GM19240 (cell line): Measurements from ENCODE around the gene NECAB2.

Experiments
- DNase-seq: peaks from one replicate; pipeline ENCODE4 v3.0.0; 2011; ENCODE audit warnings: low spot score; ENCODE audit not compliant: insufficient read length

NECAB2 gene

DNA sequence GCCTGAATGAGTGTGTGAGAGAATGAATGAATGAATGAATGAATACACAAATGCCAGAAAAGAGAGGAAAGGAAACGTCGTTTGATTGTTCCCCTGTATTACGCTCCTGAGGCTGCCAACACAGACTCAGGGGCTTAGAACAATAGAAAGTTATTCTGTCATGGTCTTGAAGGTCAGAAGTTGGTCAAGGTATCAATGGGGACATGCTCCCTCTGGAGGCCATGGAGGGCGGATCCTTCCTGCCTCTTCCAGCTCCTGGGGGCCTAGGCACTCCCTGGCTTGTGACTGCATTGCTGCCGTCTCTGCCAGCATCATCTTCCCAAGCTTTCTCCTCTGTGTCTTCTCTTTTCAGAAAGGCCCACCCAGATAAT is 76.1 kb downstream of the NECAB2 start:
- no peak for DNase-seq

DNA sequence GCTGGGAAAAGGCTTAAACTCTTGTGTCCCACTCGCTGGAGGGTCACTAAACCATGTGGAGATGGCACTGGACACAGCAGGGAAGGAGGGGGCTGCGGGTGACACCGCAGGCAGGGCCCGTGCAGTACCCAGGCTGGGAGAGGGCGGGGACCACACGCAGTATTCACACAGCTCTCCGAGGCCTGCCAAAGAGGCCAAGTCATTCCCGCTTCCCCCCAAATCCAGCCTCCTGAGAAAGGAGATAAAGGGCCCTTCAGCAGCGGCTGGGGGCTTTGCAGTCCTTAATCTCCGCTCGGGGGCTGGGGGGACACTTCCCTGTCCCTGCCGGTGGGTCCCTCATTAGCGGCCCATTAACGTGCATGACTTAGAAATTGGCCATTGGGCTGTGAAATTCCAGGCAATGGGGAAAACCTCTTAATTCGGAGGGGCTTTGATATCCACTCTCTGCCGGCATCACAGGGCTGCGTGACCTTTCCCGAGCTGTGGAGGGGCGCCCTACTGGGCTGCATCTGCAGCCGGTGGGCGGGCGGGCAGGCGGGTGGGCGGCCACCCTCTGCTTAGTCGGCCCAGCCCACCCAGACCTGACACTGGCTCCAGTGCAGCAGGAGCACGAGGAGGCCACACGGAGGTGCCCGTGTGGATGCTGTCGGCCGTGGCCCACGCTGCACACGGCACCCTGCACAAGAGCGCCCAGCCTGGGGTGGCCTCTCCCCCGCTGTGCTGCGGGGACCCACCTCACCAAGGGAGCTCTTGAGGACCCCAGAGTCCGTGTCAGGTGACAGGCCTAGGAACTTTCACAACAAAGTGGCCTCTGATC is 77.2 kb downstream of the NECAB2 start:
- DNase-seq: no peak

DNA sequence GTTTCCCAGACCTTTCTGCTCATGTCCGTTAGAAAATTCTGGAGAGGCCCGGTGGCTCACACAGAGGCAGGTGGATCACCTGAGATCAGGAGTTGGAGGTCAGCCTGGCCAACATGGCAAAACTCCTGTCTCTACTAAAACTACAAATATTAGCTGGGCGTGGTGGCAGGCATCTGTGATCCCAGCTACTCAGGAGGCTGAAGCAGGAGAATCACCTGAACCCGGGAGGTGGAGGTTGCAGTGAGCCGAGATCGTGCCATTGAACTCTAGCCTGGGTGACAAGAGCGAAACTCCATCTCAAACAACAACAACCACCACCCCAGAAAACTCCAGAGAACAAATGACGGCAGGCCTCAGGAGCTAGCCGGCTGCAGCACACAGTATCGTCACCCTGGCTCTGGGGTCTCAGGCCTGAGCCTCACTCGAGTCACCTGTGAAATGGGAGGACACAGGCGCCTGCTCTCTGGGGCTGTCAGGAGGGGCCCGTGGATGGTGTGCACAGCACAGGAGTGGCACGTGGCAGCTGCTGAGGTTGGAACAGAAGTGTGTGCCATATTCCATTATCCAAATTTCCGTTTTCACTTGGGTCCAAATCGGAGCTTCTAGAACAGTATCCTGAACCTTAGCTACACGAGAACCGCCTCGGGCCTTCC is 77.9 kb downstream of the NECAB2 start:
- DNase-seq: no peak

DNA sequence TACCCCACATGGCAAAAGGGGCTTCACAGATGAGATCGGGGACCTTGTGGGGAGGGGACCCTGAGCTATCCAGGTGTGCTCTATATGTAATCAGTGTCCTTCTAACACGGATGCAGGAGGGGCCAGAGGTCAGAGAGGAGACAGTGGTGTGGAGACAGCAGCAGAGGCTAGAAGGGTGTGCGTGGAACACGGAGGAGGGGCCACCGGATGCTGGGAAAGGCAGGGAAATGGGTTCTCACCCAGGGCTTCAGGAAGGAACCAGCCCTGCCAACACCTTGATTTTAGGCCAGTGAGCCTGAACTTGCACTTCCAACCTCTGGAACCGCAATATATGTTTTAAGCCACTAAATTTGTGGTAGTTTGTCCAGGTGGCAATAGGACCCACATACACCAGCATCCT is 79.2 kb downstream of the NECAB2 start:
- no peak for DNase-seq

DNA sequence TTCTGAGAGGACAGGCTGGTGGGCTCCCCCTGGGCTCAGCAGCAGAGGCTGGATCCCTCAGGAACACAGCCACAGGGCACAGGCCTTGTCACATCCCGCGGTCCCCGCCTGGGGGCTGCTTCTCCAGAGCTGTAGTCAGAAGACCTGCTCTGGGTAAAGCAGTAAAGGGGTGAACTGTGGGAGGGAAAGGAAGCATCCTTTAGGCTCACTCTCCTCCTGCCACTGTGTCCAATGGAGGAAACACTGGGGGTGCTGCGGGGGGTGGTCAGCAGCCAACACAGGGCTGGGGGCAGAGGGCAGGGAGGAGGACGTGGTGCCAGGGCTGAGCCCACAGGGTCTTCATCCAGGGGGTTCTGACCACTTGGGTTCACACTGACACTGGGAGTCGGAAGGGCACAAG is 79.6 kb downstream of the NECAB2 start:
- no peak for DNase-seq

DNA sequence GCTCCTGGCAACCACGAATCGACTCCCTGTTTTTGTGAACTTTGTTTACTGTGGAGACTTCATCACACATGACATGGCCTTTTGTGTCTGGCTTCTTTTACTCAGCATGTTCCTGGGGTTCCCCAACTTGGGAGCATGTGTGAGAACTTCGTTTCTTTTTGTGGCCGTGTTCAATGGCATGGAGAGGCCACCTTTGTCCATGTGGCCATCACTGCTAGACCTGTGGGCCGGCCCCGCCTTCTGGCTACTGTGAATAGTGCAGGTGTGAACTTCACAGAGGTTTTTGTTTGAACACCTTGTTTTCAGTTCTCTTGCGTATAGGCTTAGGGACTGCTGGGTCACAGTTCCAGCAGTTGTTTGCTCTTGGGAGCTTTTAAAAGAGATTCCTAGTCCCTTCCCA is 80.2 kb downstream of the NECAB2 start:
- DNase-seq: no peak

DNA sequence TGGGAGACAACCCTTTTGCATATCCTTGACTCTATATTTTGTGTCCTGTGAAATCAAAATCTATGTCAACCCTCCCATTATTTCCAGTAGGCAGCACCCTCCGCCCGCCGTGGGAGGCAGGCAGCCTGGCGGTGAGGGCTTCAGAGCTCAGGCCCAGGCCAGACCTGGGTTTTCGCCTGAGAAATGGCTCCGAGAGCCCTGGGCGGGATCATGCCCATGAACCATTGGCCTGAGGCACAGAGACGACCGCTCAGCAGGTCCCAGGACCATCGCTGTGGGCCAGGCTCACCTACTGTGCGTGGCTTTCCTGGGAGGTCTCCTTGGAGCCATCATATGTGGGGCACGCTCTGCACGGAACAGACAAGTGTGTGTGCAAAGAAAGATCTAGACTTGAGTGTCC is 80.8 kb downstream of the NECAB2 start:
- DNase-seq: no peak

DNA sequence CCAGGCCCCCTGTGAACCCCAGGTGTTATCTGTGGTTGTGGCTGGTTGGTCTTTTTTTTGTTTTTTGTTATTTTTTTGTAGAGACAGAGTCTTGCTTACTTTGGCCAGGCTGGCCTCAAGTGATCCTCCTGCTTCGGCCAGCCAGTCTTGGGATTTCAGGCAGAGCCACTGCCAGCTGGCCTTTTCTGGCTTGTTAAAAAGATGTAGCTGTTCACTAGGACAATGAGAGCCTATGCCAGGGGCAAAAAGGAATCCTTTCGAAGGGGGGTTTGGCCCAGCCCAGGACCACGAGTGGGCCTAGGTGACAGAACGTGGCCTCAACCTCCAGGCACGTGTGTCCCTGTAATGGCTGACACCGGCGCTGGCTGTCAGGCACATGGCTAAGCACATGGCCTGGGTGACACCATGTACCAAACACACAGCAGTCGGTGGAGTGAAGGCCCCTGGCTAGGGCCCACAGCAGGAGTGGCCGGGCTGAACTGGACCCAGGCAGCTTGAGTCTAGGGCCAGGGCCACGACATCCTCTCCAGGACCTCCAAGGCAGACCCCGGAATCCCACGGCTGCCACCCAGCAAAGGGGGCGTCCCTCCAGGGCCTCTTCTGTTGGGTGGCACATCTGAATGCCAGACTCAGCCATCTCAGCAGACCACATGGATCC is 81.5 kb downstream of the NECAB2 start:
- DNase-seq: no peak

DNA sequence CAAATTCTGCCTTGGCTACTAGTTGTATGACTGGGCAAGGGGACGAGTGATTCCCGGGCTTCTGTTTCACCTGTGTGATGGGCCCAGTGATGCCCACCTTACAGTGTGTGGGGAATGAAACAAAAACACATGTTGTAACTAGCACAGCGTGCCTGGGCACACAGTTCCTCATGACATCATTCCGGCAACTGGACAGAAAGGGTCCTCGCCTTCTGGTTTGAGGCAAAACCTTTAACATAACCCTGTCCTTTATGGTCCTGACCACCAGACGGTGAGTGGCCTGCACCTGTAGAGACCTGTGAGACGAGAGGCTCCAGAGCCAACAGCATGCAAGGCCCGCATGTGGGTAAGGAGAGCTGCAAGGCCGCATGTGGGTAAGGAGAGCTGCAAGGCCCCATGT is 82.3 kb downstream of the NECAB2 start:
- DNase-seq: no peak

DNA sequence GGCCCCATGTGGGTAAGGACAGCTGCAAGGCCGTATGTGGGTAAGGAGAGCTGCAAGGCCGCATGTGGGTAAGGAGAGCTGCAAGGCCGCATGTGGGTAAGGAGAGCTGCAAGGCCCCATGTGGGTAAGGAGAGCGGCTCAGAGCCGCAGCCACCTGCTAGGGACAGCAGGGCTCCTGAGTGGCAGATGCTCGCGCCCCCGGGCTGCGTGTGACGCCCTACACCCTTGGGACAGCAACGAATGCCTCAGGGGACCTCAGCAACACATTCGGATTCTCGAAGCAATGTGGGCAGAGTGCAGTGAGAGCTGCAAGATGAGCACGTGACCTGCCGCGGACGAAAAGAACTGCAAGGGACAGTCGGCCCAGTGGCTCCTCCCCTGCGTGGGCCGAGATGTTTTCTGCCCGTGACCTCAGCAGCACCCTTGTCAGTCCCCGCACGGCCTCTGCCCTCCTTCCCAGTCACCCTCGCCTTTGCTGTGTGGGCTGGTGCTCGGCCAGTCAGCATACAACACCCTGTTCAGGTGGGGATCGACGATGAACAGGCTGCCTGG is 84.1 kb downstream of the NECAB2 start:
- DNase-seq: no peak
